Measurements from ENCODE around the gene ABHD2. TPM values are rescaled to one million over a fixed set of nuclear protein-coding genes. Genes with fewer than 3 reads are reported as not detected.
"Not testable (repeated sequence)": the region's sequence is repeated elsewhere in the genome, so short reads cannot be mapped to it uniquely, and the experiment has no call there.

ABHD2 gene
- total RNA-seq, 4 donors from 2014 or later: 29.7 to 48.1 (median 35.9) TPM

- Histone ChIP-seq H3K9me3 (no peaks in the 10 kb centered on the region), H3K4me3 (no peak overlapping the region), H3K27ac (no peak overlapping the region), H3K27me3 (no peaks in the 10 kb centered on the region), H3K36me3 (no peaks in the 10 kb centered on the region), H3K4me1 (no peaks in the 10 kb centered on the region)
- no peak for DNase-seq (ENCODE audit: low spot score in 2 of 2)
- 47 to 52% methylated on average over 5 of the region's 5 CpGs for WGBS, 2 donors
- TF ChIP-seq EP300 (IDR thresholded peaks at IDR 0.05) (no peak), POLR2A (IDR thresholded peaks at IDR 0.05) (no peak)
- TF ChIP-seq, protein P1, sequence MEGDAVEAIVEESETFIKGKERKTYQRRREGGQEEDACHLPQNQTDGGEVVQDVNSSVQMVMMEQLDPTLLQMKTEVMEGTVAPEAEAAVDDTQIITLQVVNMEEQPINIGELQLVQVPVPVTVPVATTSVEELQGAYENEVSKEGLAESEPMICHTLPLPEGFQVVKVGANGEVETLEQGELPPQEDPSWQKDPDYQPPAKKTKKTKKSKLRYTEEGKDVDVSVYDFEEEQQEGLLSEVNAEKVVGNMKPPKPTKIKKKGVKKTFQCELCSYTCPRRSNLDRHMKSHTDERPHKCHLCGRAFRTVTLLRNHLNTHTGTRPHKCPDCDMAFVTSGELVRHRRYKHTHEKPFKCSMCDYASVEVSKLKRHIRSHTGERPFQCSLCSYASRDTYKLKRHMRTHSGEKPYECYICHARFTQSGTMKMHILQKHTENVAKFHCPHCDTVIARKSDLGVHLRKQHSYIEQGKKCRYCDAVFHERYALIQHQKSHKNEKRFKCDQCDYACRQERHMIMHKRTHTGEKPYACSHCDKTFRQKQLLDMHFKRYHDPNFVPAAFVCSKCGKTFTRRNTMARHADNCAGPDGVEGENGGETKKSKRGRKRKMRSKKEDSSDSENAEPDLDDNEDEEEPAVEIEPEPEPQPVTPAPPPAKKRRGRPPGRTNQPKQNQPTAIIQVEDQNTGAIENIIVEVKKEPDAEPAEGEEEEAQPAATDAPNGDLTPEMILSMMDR (IDR thresholded peaks at IDR 0.05): no peak
Observed at GRCh38 chr15:89230277-89230676, 142.0 kb downstream of the ABHD2 start.

DNA sequence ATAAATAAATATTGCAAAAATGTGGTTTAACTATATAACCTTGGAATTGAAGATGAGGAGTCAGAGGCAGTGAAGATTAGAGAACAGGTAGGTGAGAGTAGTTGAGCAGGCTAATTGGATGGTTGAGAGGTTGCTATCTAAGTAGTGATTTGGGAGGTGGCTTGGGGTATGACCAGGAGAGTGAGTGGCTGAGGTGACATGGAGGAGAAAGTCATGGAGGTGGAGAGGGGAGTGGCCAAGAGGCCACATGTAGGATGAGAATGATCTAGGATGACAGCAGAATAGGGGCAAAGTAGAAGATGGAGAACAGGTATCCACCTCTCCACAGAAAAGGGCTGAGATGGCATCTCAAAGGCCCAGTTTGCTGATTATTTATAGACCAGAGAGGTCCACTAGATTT lies 143.6 kb downstream of the ABHD2 start:
- no peaks in the 10 kb centered on the region for H3K36me3 ChIP-seq
- H3K27me3 ChIP-seq: no peaks in the 10 kb centered on the region
- TF ChIP-seq POLR2A (IDR thresholded peaks at IDR 0.05) (no peak), EP300 (IDR thresholded peaks at IDR 0.05) (no peak)
- TF ChIP-seq, protein P1 (IDR thresholded peaks at IDR 0.05): no peak
- H3K4me1 ChIP-seq: no peaks in the 10 kb centered on the region
- no peak overlapping the region for H3K27ac ChIP-seq
- no peak overlapping the region for H3K4me3 ChIP-seq
- no peak for DNase-seq (ENCODE audit: low spot score in 2 of 2)
- H3K9me3 ChIP-seq: no peaks in the 10 kb centered on the region

GRCh38 chr15:89239883-89240810 lies 151.9 kb downstream of the ABHD2 start:
- not testable (repeated sequence) for DNase-seq (ENCODE audit: low spot score in 2 of 2)
- 87 to 91% methylated on average over 12 of the region's 12 CpGs for WGBS, 2 donors

DNA sequence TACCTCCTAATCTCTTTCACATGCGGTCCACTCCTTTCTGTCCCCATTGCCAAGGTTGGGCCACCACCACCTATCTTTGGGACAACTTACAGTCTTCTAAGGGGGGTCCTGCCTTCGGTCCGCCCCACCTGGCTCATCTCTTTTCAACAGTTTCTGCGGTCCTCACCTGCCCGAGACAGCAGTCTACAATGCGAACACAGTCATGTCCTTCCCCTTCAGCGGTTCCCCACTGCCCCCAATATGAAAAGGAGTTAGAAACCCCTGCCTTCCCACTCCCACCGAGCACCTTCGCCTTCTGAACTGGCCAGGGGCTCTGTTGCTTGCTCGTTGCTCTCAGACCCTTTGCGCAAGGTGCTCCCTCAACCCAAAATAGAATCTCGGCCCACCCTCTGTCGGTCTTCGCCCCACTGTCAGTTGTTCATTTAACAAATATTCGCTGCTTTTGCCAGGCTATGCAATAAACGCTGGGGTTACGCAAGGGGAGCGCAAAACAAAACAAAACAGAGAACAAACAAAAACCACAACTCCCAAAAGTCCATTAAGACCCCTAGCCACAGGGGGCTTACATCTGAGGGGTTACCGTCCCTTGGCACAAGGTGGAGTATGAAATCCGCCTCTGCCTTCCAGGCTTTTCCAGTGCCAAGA lies 154.9 kb downstream of the ABHD2 start:
- peaks cover 0 to 11% (median 0%) of the 10 kb centered on the region in 4 donors for H3K9me3 ChIP-seq
- no peaks in the 10 kb centered on the region for H3K27me3 ChIP-seq
- peak in 1 of 2 donors; percentile 56 for DNase-seq (ENCODE audit: low spot score in 2 of 2)
- peak overlapping the region in 3 of 4 donors; percentile 41 to 81 (median 65) for H3K27ac ChIP-seq
- TF ChIP-seq POLR2A (IDR thresholded peaks at IDR 0.05) (no peak), EP300 (IDR thresholded peaks at IDR 0.05) (no peak)
- TF ChIP-seq, protein P1 (IDR thresholded peaks at IDR 0.05): no peak
- peaks cover 0 to 16% (median 9%) of the 10 kb centered on the region in 4 donors for H3K4me1 ChIP-seq
- H3K4me3 ChIP-seq: peak overlapping the region; percentile 41 to 84 (median 80)
- 30 to 43% methylated on average over 20 of the region's 20 CpGs for WGBS, 2 donors
- no peaks in the 10 kb centered on the region for H3K36me3 ChIP-seq

More at GRCh38 chr15:89239883-89240810, 151.9 kb downstream of the ABHD2 start:
- H3K4me3 ChIP-seq, H3K27me3 ChIP-seq, H3K36me3 ChIP-seq, H3K27ac ChIP-seq: not testable (repeated sequence)
- peaks cover 0 to 11% (median 0%) of the 10 kb centered on the region in 4 donors for H3K9me3 ChIP-seq
- peaks cover 0 to 16% (median 9%) of the 10 kb centered on the region in 4 donors for H3K4me1 ChIP-seq

DNA sequence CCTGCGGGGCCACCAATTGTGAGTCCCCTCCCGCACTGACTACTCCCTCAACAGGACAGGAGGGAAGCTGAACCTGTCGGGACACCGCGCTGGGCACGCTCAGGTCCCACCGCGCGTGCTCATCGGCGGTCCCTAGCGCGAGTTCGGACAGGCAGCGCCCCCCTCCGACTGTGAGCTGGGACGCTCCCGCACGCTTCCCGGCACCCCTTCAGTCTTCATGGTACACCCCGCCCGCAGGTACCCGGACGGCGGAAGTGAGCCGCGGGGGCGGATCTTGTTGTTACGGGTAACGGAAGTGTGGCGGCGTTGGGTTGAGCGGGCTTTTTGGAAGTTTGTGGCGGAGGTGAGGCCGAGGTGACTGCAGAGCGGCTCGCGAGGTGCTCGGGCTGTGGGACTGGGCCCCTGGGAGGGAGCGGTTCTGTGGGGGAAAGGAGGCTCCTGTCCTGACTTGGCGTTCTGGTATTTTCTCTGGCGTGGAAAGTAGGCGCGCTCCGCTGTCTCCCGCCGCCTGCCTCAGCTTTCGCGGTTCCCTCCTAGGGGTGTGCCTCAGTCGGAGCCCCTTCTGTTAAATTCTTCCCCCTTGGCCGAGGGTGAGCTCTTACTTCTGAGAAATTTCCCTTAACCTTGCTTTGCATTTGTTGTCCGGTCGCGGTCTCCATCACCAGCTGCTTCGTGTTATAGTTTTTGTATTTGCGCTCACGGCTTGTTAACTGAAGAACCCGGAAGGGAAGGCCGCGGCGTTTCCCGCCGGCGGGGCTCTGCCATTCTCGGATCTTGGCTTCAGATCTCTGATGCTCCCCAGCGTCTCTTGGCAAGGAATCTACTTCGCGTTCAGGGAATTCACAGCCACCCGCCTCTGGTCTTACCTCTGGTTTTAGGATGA lies 155.7 kb downstream of the ABHD2 start, which contains the start of gene FANCI:
Gene FANCI, plus strand, starts transcription at position 289 of the 883 bp plus-strand sequence. CDS start 3,669 bp downstream, outside the sequence.
- H3K27me3 ChIP-seq: no peaks in the 10 kb centered on the region
- H3K9me3 ChIP-seq: peaks cover 0 to 11% (median 0%) of the 10 kb centered on the region in 4 donors
- H3K27ac ChIP-seq: peak within 1 kb of the TSS in 3 of 4 donors; percentile 41 to 81 (median 65)
- H3K36me3 ChIP-seq: no peaks in the 10 kb centered on the region
- H3K4me3 ChIP-seq: peak within 1 kb of the TSS; percentile 41 to 84 (median 80)
- 1% methylated on average over 57 to 68 of the region's 69 CpGs for WGBS, 2 donors
- DNase-seq (ENCODE audit: low spot score in 2 of 2): peak; percentile 92 to 96
- TF ChIP-seq POLR2A (IDR thresholded peaks at IDR 0.05) (peak in 1 of 2 donors; percentile 30), EP300 (IDR thresholded peaks at IDR 0.05) (peak; percentile 43 to 76)
- TF ChIP-seq, protein P1 (IDR thresholded peaks at IDR 0.05): peak; percentile 39 to 75 (median 59)
- peaks cover 0 to 16% (median 9%) of the 10 kb centered on the region in 4 donors for H3K4me1 ChIP-seq

Measured in tibial nerve (tissue), 4 donors.